ENCODE measurements around the gene DBF4B.

The DBF4B gene

DNA sequence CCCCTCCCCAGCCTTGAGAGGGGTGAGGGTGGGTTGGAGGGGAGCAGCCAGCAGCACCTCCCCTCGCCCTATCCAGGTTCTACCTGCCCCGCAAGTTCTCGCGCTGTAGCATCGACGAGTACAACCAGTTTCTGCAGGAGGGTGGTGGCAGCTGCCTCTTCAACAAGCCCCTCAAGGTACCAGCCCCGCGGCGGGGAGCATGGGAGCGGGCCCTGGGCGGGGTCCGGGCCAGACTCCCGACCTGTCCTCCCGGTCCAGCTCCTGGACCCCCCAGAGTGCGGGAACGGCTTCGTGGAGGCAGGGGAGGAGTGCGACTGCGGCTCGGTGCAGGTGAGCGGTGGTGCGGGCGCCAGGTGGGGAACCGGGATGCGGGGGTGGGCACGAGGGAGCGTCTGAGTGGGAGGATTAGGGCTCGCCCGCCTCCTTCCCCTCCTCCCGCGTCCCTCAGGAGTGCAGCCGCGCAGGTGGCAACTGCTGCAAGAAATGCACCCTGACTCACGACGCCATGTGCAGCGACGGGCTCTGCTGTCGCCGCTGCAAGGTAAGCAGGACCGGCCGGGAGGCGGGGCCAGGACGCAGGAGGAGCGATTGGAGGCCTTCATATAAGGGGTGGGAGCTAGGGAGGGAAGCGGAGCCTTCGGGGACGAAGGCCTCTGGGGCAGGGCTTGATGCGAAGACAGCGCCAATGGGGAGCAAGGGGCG, 66.8 kb downstream of the DBF4B start:
- H3K9me2 ChIP-seq (replicated peaks; ENCODE audit: control insufficient read depth, low read length): no peaks in the 10 kb centered on the region
- 0 out of 2 replicates have a peak, but pooled peaks cover 2% of the 10 kb centered on the region for H4K20me1 ChIP-seq (ENCODE audit: control insufficient read depth, insufficient read depth, low read depth, low read length)
- H3K4me1 ChIP-seq (ENCODE audit: control insufficient read depth, low read length): peaks cover 26% of the 10 kb centered on the region
- H3K27ac ChIP-seq (ENCODE audit: low read depth, low read length): no peak overlapping the region
- H3F3A ChIP-seq (ENCODE audit: control insufficient read depth, insufficient read depth): no peaks in the 10 kb centered on the region
- no peaks in the 10 kb centered on the region for H3K36me3 ChIP-seq (ENCODE audit: control insufficient read depth, low read length)
- no peaks in the 10 kb centered on the region for H3K27me3 ChIP-seq (ENCODE audit: control insufficient read depth, low read length)
- H3K4me2 ChIP-seq (ENCODE audit: low read length): peak overlapping the region; percentile 100
- TF ChIP-seq, protein P1, sequence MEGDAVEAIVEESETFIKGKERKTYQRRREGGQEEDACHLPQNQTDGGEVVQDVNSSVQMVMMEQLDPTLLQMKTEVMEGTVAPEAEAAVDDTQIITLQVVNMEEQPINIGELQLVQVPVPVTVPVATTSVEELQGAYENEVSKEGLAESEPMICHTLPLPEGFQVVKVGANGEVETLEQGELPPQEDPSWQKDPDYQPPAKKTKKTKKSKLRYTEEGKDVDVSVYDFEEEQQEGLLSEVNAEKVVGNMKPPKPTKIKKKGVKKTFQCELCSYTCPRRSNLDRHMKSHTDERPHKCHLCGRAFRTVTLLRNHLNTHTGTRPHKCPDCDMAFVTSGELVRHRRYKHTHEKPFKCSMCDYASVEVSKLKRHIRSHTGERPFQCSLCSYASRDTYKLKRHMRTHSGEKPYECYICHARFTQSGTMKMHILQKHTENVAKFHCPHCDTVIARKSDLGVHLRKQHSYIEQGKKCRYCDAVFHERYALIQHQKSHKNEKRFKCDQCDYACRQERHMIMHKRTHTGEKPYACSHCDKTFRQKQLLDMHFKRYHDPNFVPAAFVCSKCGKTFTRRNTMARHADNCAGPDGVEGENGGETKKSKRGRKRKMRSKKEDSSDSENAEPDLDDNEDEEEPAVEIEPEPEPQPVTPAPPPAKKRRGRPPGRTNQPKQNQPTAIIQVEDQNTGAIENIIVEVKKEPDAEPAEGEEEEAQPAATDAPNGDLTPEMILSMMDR (IDR thresholded peaks at IDR 0.05; ENCODE audit: low read depth, low read length, poor library complexity, severe bottlenecking): peak; percentile 48
- no peak for TF ChIP-seq EZH2phosphoT487 (IDR thresholded peaks at IDR 0.05; ENCODE audit: borderline replicate concordance, low read length)
- H3K79me2 ChIP-seq (ENCODE audit: control insufficient read depth, low read length): no peaks in the 10 kb centered on the region
- H3K9me3 ChIP-seq (ENCODE audit: control insufficient read depth, insufficient read depth, low read length): no peaks in the 10 kb centered on the region
- H3K4me3 ChIP-seq (ENCODE audit: low read length): peak overlapping the region; percentile 90

DNA sequence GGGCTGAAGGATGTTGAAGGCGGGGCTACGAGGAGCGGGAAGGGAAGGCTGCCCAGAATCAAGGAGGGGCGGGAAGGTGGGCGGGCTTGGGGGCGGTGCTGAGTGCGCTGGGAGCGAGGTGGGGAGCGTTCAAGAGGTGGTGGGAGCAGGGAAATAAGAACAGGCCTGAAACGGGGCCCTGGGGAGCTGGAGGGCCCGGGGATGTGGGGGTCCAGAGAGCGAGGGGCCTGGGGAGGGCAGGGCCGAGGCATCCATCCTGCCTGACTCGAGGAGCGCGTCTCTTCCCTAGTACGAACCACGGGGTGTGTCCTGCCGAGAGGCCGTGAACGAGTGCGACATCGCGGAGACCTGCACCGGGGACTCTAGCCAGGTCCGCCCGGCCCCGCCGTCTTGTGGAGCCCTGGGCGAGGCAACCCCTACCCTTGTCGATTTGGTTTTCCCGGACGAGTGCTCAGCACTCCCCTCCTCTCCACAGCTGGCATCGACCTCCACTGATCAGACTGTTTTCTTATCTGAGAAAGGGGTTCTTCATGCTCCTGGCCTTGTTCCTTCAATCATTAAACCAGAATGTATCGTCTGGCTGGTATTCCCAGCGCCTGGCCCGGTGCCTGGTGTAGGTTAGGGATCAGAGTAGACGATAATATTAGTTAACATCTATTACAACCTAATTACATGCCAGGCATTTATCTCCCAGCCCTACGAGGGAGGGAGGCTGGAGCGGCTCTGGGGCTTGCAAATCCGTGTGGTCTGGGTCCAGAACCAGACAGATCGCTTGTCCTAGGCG, 67.6 kb downstream of the DBF4B start:
- Histone ChIP-seq H3K4me3 (ENCODE audit: low read length) (peak overlapping the region; percentile 90), H3K27ac (ENCODE audit: low read depth, low read length) (no peak overlapping the region), H3K4me1 (ENCODE audit: control insufficient read depth, low read length) (peaks cover 26% of the 10 kb centered on the region), H3K9me2 (replicated peaks; ENCODE audit: control insufficient read depth, low read length) (no peaks in the 10 kb centered on the region), H3K9me3 (ENCODE audit: control insufficient read depth, insufficient read depth, low read length) (no peaks in the 10 kb centered on the region), H3K4me2 (ENCODE audit: low read length) (peak overlapping the region; percentile 100), H3K36me3 (ENCODE audit: control insufficient read depth, low read length) (no peaks in the 10 kb centered on the region), H4K20me1 (ENCODE audit: control insufficient read depth, insufficient read depth, low read depth, low read length) (0 out of 2 replicates have a peak, but pooled peaks cover 2% of the 10 kb centered on the region), H3K27me3 (ENCODE audit: control insufficient read depth, low read length) (no peaks in the 10 kb centered on the region), H3K79me2 (ENCODE audit: control insufficient read depth, low read length) (no peaks in the 10 kb centered on the region), H3F3A (ENCODE audit: control insufficient read depth, insufficient read depth) (no peaks in the 10 kb centered on the region)
- TF ChIP-seq, protein P1 (IDR thresholded peaks at IDR 0.05; ENCODE audit: low read depth, low read length, poor library complexity, severe bottlenecking): no peak
- TF ChIP-seq EZH2phosphoT487 (IDR thresholded peaks at IDR 0.05; ENCODE audit: borderline replicate concordance, low read length): no peak

DNA sequence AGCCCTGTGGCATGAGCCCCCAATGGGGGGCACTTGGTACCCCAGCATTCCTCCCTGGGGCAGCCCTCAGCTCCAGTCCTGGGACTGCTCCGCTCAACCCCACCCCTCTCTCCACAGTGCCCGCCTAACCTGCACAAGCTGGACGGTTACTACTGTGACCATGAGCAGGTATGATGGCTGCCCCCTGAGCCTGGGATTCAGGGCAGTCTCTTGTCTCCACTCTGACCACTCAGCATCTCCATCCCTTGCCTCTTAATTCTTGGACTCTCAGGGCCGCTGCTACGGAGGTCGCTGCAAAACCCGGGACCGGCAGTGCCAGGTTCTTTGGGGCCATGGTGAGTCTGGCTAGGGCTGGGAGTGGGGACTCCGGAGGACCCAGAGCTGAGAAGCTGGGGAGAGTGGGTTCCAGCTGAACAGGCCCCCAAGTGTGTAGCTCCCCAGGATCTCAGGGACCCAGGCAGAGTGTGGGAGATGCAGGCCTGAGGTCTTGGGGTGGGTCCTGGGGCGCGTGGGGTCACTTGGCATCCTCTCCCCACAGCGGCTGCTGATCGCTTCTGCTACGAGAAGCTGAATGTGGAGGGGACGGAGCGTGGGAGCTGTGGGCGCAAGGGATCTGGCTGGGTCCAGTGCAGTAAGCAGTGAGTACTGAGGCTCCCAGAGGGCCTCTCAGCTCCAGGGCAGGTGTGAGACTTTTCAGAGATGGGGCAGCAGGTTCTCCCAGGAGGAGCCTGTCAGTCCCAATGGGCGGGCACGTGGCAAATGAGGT, 68.3 kb downstream of the DBF4B start:
- H3K4me3 ChIP-seq (ENCODE audit: low read length): no peak overlapping the region
- H3K79me2 ChIP-seq (ENCODE audit: control insufficient read depth, low read length): no peaks in the 10 kb centered on the region
- H3K9me3 ChIP-seq (ENCODE audit: control insufficient read depth, insufficient read depth, low read length): no peaks in the 10 kb centered on the region
- H3K27me3 ChIP-seq (ENCODE audit: control insufficient read depth, low read length): no peaks in the 10 kb centered on the region
- peaks cover 26% of the 10 kb centered on the region for H3K4me1 ChIP-seq (ENCODE audit: control insufficient read depth, low read length)
- H3F3A ChIP-seq (ENCODE audit: control insufficient read depth, insufficient read depth): no peaks in the 10 kb centered on the region
- no peaks in the 10 kb centered on the region for H3K9me2 ChIP-seq (replicated peaks; ENCODE audit: control insufficient read depth, low read length)
- H3K27ac ChIP-seq (ENCODE audit: low read depth, low read length): no peak overlapping the region
- no peaks in the 10 kb centered on the region for H3K36me3 ChIP-seq (ENCODE audit: control insufficient read depth, low read length)
- TF ChIP-seq EZH2phosphoT487 (IDR thresholded peaks at IDR 0.05; ENCODE audit: borderline replicate concordance, low read length): no peak
- TF ChIP-seq, protein P1 (IDR thresholded peaks at IDR 0.05; ENCODE audit: low read depth, low read length, poor library complexity, severe bottlenecking): no peak
- H3K4me2 ChIP-seq (ENCODE audit: low read length): peak overlapping the region; percentile 100
- H4K20me1 ChIP-seq (ENCODE audit: control insufficient read depth, insufficient read depth, low read depth, low read length): 0 out of 2 replicates have a peak, but pooled peaks cover 2% of the 10 kb centered on the region

All from DOHH2 (cell line).